CD14-positive monocyte (primary cell): ENCODE data around the gene WFS1. TPM values are rescaled to one million over a fixed set of nuclear protein-coding genes. Genes with fewer than 3 reads are reported as not detected.

Experiments used
- DNase-seq, 3 donors: peaks; one replicate each; pipeline ENCODE4 v3.0.0-alpha.2; 2011 to 2022
- H2AFZ ChIP-seq: 2 replicates; pipeline ENCODE4 v1.6.0; 2012; ENCODE audit warnings: mild to moderate bottlenecking, low read depth, low read length, inconsistent platforms; ENCODE audit not compliant: insufficient read depth, poor library complexity, severe bottlenecking
- H3K27ac ChIP-seq, 2 donors: 1 replicate in 1 of 2; 2 replicates in 1 of 2; pipeline ENCODE4 v1.5.1; 2012 to 2013; ENCODE audit warnings: low read length in 2 of 2, control low read depth in 1 of 2, inconsistent platforms in 1 of 2, low read depth in 1 of 2, mild to moderate bottlenecking in 1 of 2
- H3K27me3 ChIP-seq, 2 donors: one replicate each; pipeline versions ENCODE4 v1.6.0 to v1.6.1; 2011 to 2013; ENCODE audit warnings: low read length in 2 of 2; ENCODE audit not compliant: control insufficient read depth in 2 of 2, insufficient read depth in 2 of 2
- H3K36me3 ChIP-seq, 2 donors: replicated peaks in 1 of 2; 1 replicate in 1 of 2; 2 replicates in 1 of 2; pipeline versions ENCODE4 v1.5.1 to v1.6.1; 2012 to 2013; ENCODE audit warnings: low read length in 2 of 2, control low read depth in 1 of 2, inconsistent platforms in 1 of 2, mild to moderate bottlenecking in 1 of 2; ENCODE audit not compliant: insufficient read depth in 2 of 2, control insufficient read depth in 1 of 2
- H3K4me1 ChIP-seq, 2 donors: 1 replicate in 1 of 2; 2 replicates in 1 of 2; pipeline versions ENCODE4 v1.5.1 to v1.6.1; 2012 to 2013; ENCODE audit warnings: low read length in 2 of 2, control low read depth in 1 of 2, inconsistent platforms in 1 of 2, mild to moderate bottlenecking in 1 of 2, moderate library complexity in 1 of 2; ENCODE audit not compliant: insufficient read depth in 2 of 2, control insufficient read depth in 1 of 2
- H3K4me2 ChIP-seq: replicated peaks from 2 replicates; pipeline ENCODE3; 2012; ENCODE audit warnings: low read length, moderate library complexity, mild to moderate bottlenecking; ENCODE audit not compliant: poor library complexity, severe bottlenecking; ENCODE audit errors: extremely low read depth
- H3K4me3 ChIP-seq, 3 experiments: fragments of 200-600 bp in 1 of 3; sonication (generic) in 1 of 3; replicated peaks in 1 of 3; 1 replicate in 2 of 3; 2 replicates in 1 of 3; pipeline ENCODE4 v1.5.1; 2011 to 2013; ENCODE audit warnings: low read length in 3 of 3, mild to moderate bottlenecking in 3 of 3, control low read depth in 2 of 3, low read depth in 2 of 3, inconsistent platforms in 1 of 3, moderate library complexity in 1 of 3
- H3K79me2 ChIP-seq: 2 replicates; pipeline ENCODE4 v1.6.0; 2012; ENCODE audit warnings: mild to moderate bottlenecking, control low read depth, inconsistent platforms, low read length, moderate library complexity; ENCODE audit not compliant: insufficient read depth
- H3K9ac ChIP-seq: 2 replicates; pipeline ENCODE4 v1.6.0; 2017; ENCODE audit warnings: low read length, mild to moderate bottlenecking; ENCODE audit not compliant: insufficient read depth, poor library complexity, severe bottlenecking
- H3K9me3 ChIP-seq, 2 donors: replicated peaks in 1 of 2; 1 replicate in 1 of 2; 2 replicates in 1 of 2; pipeline versions ENCODE4 v1.5.1 to v1.6.1; 2012 to 2013; ENCODE audit warnings: low read length in 2 of 2, control low read depth in 1 of 2; ENCODE audit not compliant: control insufficient read depth in 1 of 2, insufficient read depth in 1 of 2
- H4K20me1 ChIP-seq: 2 replicates; pipeline ENCODE4 v1.6.0; 2012; ENCODE audit warnings: mild to moderate bottlenecking, low read length, control low read depth, moderate library complexity; ENCODE audit not compliant: insufficient read depth
- H3K27ac Mint-ChIP-seq, 7 donors: one replicate each; pipeline ENCODE4 v1.8.0; 2020; ENCODE audit warnings: mild to moderate bottlenecking in 7 of 7, mixed read lengths in 7 of 7, moderate library complexity in 6 of 7, inconsistent platforms in 2 of 7
- H3K27me3 Mint-ChIP-seq, 3 donors: one replicate each; pipeline ENCODE4 v1.8.0; 2021 to 2022; ENCODE audit warnings: low read depth in 3 of 3, mild to moderate bottlenecking in 3 of 3, mixed read lengths in 3 of 3, moderate library complexity in 3 of 3, inconsistent platforms in 1 of 3
- H3K36me3 Mint-ChIP-seq, 2 donors: one replicate each; pipeline ENCODE4 v1.8.0; 2020; ENCODE audit warnings: mixed read lengths in 2 of 2, inconsistent platforms in 1 of 2, mild to moderate bottlenecking in 1 of 2
- H3K4me1 Mint-ChIP-seq: one replicate; pipeline ENCODE4 v1.8.0; 2020; ENCODE audit warnings: mild to moderate bottlenecking, mixed read lengths
- H3K4me3 Mint-ChIP-seq, 2 donors: one replicate each; pipeline ENCODE4 v1.8.0; 2020; ENCODE audit warnings: mild to moderate bottlenecking in 2 of 2, mixed read lengths in 2 of 2, moderate library complexity in 1 of 2
- H3K9me3 Mint-ChIP-seq, 7 donors: one replicate each; pipeline ENCODE4 v1.8.0; 2020 to 2022; ENCODE audit warnings: mixed read lengths in 7 of 7, mild to moderate bottlenecking in 6 of 7, moderate library complexity in 6 of 7, inconsistent platforms in 2 of 7
- WGBS: methylation state at CpG from one replicate; pipeline ENCODE4 v1.1.5; 2013; ENCODE audit warnings: missing lambda C conversion rate; ENCODE audit not compliant: insufficient coverage; 5-methylcytosine and 5-hydroxymethylcytosine counted together
- intact Hi-C, 2 donors: fragments of 100-400 bp; cut with micrococcal nuclease; formaldehyde crosslinking; loops; one replicate each; pipeline versions ENCODE4 v1.15.0 to v1.15.1; 2023
- polyA plus RNA-seq, 3 donors: library from polyadenylated mRNA; depleted of rRNA in 1 of 3; unstranded in 2 of 3; stranded (reverse) in 1 of 3; fragments of 300-500 nt in 2 of 3; fragments of >200 nt in 1 of 3; fragmentation: Illumina TruSeq in 2 of 3; gene quantifications; 1 replicate in 2 of 3; 2 replicates in 1 of 3; pipeline ENCODE4 v1.2.3, GENCODE V29; 2012 to 2021
- TF ChIP-seq, protein P1 (sequence below): fragments of 200-600 bp; IDR thresholded peaks from one replicate; pipeline ENCODE4 v1.8.0; 2022; ENCODE audit warnings: antibody characterized with exemption, mild to moderate bottlenecking

WFS1 gene
- polyA plus RNA-seq, 3 donors: 0.39 to 1.8 (median 0.93) TPM

DNA sequence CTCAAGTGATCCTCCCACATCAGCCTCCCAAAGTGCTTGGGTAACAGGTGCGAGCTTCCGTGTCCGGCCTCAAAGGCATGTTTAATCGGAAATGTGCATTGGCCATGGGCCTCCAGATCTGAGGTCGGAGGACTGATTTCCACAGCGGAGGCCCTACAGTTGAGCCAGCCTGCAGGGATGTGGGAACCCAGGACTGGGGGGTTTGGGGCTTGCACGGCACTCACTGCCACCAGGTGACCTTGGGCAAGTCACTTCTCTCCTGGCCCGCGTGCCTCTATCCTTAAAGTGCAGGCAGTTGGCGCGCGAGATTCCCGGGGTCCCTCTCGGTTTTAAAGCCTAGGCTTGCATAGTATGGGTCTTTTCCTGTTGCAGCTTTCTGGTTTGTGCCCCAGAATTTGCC, 18.3 kb upstream of the WFS1 start:
- no peak overlapping the region for H3K27ac ChIP-seq
- Mint-ChIP-seq H3K27me3 (peaks cover 22 to 28% (median 26%) of the 10 kb centered on the region in 3 donors), H3K4me1 (no peaks in the 10 kb centered on the region), H3K9me3 (peaks cover 0 to 9% (median 3%) of the 10 kb centered on the region in 7 donors), H3K4me3 (no peak overlapping the region), H3K36me3 (no peaks in the 10 kb centered on the region), H3K27ac (no peak overlapping the region)
- no peaks in the 10 kb centered on the region for H3K79me2 ChIP-seq
- DNase-seq: no peak
- H4K20me1 ChIP-seq: no peaks in the 10 kb centered on the region
- intact Hi-C loops: loop anchor here in 1 of 2 donors (5.0 kb wide), 1 partner anchor 76 kb away; no protein-coding TSS in a partner anchor
- H3K4me3 ChIP-seq: no peak overlapping the region
- peaks cover 2 to 31% of the 10 kb centered on the region in 2 donors for H3K27me3 ChIP-seq
- TF ChIP-seq, protein P1, sequence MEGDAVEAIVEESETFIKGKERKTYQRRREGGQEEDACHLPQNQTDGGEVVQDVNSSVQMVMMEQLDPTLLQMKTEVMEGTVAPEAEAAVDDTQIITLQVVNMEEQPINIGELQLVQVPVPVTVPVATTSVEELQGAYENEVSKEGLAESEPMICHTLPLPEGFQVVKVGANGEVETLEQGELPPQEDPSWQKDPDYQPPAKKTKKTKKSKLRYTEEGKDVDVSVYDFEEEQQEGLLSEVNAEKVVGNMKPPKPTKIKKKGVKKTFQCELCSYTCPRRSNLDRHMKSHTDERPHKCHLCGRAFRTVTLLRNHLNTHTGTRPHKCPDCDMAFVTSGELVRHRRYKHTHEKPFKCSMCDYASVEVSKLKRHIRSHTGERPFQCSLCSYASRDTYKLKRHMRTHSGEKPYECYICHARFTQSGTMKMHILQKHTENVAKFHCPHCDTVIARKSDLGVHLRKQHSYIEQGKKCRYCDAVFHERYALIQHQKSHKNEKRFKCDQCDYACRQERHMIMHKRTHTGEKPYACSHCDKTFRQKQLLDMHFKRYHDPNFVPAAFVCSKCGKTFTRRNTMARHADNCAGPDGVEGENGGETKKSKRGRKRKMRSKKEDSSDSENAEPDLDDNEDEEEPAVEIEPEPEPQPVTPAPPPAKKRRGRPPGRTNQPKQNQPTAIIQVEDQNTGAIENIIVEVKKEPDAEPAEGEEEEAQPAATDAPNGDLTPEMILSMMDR: no peak
- H3K4me2 ChIP-seq: no peak overlapping the region
- H3K9ac ChIP-seq: no peak overlapping the region
- WGBS: 92% methylated on average over 14 of the region's 14 CpGs
- peaks cover 4 to 8% of the 10 kb centered on the region in 2 donors for H3K9me3 ChIP-seq
- H2AFZ ChIP-seq: no peak overlapping the region
- no peaks in the 10 kb centered on the region for H3K36me3 ChIP-seq
- no peaks in the 10 kb centered on the region for H3K4me1 ChIP-seq

DNA sequence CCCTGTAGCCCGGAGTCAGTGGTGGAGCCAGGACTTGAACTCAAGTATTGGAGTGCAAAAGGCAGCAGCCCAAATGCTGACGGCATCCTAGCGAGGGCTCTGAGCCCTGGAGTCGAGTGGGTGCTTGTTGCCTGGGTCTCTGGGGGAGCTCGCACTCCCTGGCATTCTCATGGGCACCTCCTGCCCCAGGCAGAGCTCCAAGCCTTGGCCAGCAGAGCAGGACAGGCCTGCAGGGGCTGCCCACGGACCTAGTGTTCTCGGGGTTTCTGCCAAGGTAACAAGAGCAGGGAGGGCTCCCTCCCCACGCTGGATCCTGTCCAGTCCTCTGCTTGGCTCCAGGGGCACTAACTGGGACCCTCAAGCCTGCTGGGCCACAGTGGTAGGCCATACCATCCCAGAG, 17.6 kb upstream of the WFS1 start:
- Mint-ChIP-seq H3K4me3 (no peak overlapping the region), H3K27me3 (peaks cover 19 to 24% (median 23%) of the 10 kb centered on the region in 3 donors), H3K36me3 (no peaks in the 10 kb centered on the region), H3K4me1 (peaks cover 3% of the 10 kb centered on the region), H3K27ac (no peak overlapping the region), H3K9me3 (peaks cover 0 to 9% (median 3%) of the 10 kb centered on the region in 7 donors)
- H3K36me3 ChIP-seq: no peaks in the 10 kb centered on the region
- H3K4me2 ChIP-seq: no peak overlapping the region
- no peak overlapping the region for H3K4me3 ChIP-seq
- no peak overlapping the region for H3K27ac ChIP-seq
- H3K9ac ChIP-seq: no peak overlapping the region
- H3K9me3 ChIP-seq: peaks cover 4 to 8% of the 10 kb centered on the region in 2 donors
- TF ChIP-seq, protein P1: no peak
- peaks cover 2 to 27% of the 10 kb centered on the region in 2 donors for H3K27me3 ChIP-seq
- H4K20me1 ChIP-seq: no peaks in the 10 kb centered on the region
- no peak for DNase-seq
- intact Hi-C loops: loop anchor here in 1 of 2 donors (5.0 kb wide), 1 partner anchor 75 kb away; no protein-coding TSS in a partner anchor
- peaks cover 2 to 6% of the 10 kb centered on the region in 2 donors for H3K4me1 ChIP-seq
- no peaks in the 10 kb centered on the region for H3K79me2 ChIP-seq
- WGBS: 86% methylated on average over 7 of the region's 8 CpGs
- H2AFZ ChIP-seq: no peak overlapping the region
